ENCODE results near the gene SCGB1C2.
"Not testable (repeated sequence)": the region's sequence is repeated elsewhere in the genome, so short reads cannot be mapped to it uniquely, and the experiment has no call there.

SCGB1C2 gene

DNA sequence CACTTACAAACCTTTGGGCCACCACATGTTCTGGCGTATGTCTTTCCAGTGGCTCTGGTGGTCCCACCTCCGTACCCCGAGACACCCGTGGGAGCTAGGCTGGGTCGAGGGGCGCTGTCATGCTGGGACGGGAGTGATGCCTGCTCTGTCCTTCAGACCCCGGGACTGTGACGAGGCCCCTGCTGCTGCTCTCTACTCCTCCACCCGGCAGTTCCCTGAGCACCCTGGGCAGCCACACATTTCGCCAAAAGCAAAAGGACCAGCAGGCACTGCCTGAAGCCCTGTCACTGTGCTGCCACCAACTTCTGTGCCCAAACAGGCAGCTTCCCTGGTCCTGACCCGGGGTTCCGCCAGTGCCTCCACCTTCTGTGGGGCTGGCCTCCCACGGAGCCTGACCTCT, 28.6 kb downstream of the SCGB1C2 start:
- no peaks in the 10 kb centered on the region for H3K27me3 ChIP-seq (ENCODE audit: insufficient read depth, poor library complexity, severe bottlenecking)
- H3K27ac ChIP-seq (replicated peaks) = no peak overlapping the region
- DNase-seq (ENCODE audit: low read depth in 1 of 2, low spot score in 1 of 2) = no peak
- no peak overlapping the region for H3K4me3 ChIP-seq (replicated peaks; ENCODE audit: insufficient read depth, low read length)
- no peak for TF ChIP-seq POLR2AphosphoS5 (IDR thresholded peaks at IDR 0.05; ENCODE audit: low read depth)
- TF ChIP-seq GABPA (IDR thresholded peaks at IDR 0.05; ENCODE audit: low read depth) = no peak
- no peak for TF ChIP-seq SPI1 (IDR thresholded peaks at IDR 0.05; ENCODE audit: borderline replicate concordance, low read depth)
- TF ChIP-seq, protein P1, sequence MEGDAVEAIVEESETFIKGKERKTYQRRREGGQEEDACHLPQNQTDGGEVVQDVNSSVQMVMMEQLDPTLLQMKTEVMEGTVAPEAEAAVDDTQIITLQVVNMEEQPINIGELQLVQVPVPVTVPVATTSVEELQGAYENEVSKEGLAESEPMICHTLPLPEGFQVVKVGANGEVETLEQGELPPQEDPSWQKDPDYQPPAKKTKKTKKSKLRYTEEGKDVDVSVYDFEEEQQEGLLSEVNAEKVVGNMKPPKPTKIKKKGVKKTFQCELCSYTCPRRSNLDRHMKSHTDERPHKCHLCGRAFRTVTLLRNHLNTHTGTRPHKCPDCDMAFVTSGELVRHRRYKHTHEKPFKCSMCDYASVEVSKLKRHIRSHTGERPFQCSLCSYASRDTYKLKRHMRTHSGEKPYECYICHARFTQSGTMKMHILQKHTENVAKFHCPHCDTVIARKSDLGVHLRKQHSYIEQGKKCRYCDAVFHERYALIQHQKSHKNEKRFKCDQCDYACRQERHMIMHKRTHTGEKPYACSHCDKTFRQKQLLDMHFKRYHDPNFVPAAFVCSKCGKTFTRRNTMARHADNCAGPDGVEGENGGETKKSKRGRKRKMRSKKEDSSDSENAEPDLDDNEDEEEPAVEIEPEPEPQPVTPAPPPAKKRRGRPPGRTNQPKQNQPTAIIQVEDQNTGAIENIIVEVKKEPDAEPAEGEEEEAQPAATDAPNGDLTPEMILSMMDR (IDR thresholded peaks at IDR 0.05; ENCODE audit: insufficient read depth, low read length) = no peak
- TF ChIP-seq REST (IDR thresholded peaks at IDR 0.05; ENCODE audit: insufficient replicate concordance, low read depth) = no peak

DNA sequence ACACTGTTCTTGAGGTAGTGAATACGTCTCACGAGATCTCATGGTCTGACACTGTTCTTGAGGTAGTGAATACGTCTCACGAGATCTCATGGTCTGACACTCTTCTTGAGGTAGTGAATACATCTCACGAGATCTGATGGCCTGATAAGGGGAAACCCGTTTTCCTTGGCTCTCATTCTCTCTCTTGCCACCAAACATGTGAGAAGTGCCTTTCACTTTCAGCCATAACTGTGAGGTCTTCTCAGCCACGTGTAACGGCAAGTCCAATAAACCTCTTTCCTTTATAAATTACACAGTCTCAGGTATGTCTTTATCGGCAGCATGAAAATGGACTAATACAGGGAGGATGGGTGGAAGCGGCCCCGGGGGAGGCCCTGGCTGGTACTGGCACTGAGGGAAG, 31.2 kb downstream of the SCGB1C2 start:
- not testable (repeated sequence) for H3K27me3 ChIP-seq (ENCODE audit: insufficient read depth, poor library complexity, severe bottlenecking); H3K4me3 ChIP-seq (replicated peaks; ENCODE audit: insufficient read depth, low read length); DNase-seq (ENCODE audit: low read depth in 1 of 2, low spot score in 1 of 2); H3K27ac ChIP-seq (replicated peaks)

DNA sequence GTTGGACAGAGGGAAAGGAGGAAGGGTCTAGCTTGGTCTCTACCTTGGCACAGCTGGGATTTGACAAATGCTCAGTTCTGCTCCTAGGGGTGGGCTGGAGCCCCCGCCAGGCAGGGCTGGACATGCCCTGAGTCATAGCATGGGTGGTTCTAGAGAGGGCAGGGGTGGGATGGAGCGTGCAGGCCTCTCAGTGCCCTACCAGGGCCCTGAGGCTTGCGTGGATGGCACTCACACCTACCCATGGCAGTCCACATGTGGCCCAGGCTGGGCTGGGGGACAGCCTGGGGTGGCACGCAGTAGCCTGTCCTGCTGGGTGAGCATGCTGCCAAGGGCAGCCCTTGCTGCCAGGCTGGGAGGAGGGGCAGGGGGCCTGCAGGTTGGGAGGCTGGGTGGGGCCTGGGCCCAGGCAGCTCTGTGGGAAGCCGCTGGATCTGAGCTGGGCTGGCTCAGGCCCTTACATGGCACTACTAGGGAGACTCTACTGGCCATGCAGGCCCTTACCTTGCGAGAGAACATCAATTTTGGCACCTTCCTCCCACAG, 32.8 kb downstream of the SCGB1C2 start:
- Histone ChIP-seq H3K4me3 (replicated peaks; ENCODE audit: insufficient read depth, low read length) (no peak overlapping the region), H3K27ac (replicated peaks) (no peak overlapping the region), H3K27me3 (ENCODE audit: insufficient read depth, poor library complexity, severe bottlenecking) (no peaks in the 10 kb centered on the region)
- DNase-seq (ENCODE audit: low read depth in 1 of 2, low spot score in 1 of 2) = no peak
- TF ChIP-seq POLR2AphosphoS5 (IDR thresholded peaks at IDR 0.05; ENCODE audit: low read depth) (no peak), REST (IDR thresholded peaks at IDR 0.05; ENCODE audit: insufficient replicate concordance, low read depth) (no peak), GABPA (IDR thresholded peaks at IDR 0.05; ENCODE audit: low read depth) (no peak), SPI1 (IDR thresholded peaks at IDR 0.05; ENCODE audit: borderline replicate concordance, low read depth) (no peak)
- TF ChIP-seq, protein P1 (IDR thresholded peaks at IDR 0.05; ENCODE audit: insufficient read depth, low read length) = no peak

DNA sequence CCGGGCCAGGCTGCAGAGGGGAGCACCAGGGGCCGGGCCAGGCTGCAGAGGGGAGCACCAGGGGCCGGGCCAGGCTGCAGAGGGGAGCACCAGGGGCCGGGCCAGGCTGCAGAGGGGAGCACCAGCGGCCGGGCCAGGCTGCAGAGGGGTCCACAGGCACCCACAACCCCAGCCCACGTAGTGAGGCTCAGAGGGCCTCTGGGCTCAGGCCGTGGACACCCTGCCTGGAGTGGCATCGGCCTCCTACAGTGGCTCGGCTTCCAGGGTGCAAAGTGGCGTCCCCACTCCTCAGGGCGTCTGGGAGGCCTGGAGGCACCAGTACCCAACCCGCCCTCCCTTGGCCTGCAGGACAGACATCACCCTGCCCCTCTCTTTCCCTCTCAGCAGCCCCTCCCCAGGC, 34.5 kb downstream of the SCGB1C2 start:
- TF ChIP-seq POLR2AphosphoS5 (IDR thresholded peaks at IDR 0.05; ENCODE audit: low read depth) (no peak), GABPA (IDR thresholded peaks at IDR 0.05; ENCODE audit: low read depth) (no peak), REST (IDR thresholded peaks at IDR 0.05; ENCODE audit: insufficient replicate concordance, low read depth) (no peak), SPI1 (IDR thresholded peaks at IDR 0.05; ENCODE audit: borderline replicate concordance, low read depth) (no peak)
- TF ChIP-seq, protein P1 (IDR thresholded peaks at IDR 0.05; ENCODE audit: insufficient read depth, low read length) = no peak
- DNase-seq (ENCODE audit: low read depth in 1 of 2, low spot score in 1 of 2) = no peak
- Histone ChIP-seq H3K27me3 (ENCODE audit: insufficient read depth, poor library complexity, severe bottlenecking) (no peaks in the 10 kb centered on the region), H3K27ac (replicated peaks) (no peak overlapping the region), H3K4me3 (replicated peaks; ENCODE audit: insufficient read depth, low read length) (no peak overlapping the region)

Data from HL-60 (cell line).